ENCODE data around the gene TBL3. TPM values are rescaled to one million over a fixed set of nuclear protein-coding genes. Genes with fewer than 3 reads are reported as not detected.
"Not testable (repeated sequence)": the region's sequence is repeated elsewhere in the genome, so short reads cannot be mapped to it uniquely, and the experiment has no call there.

TBL3 gene
- total RNA-seq, 1 experiment from 2014 or later: 51.3 TPM

- Histone ChIP-seq H3K27me3 (ENCODE audit: insufficient read depth, low read depth) (no peaks in the 10 kb centered on the region), H3F3A (ENCODE audit: insufficient read depth, low read depth) (peaks cover 17% of the 10 kb centered on the region; the same call in 1 of the 2 replicates), H4K20me1 (ENCODE audit: insufficient read depth) (peaks cover 42% of the 10 kb centered on the region), H3K4me2 (peak overlapping the region; percentile 95), H3K9me3 (ENCODE audit: insufficient read depth, low read depth) (no peaks in the 10 kb centered on the region), H3K36me3 (ENCODE audit: low read depth) (no peaks in the 10 kb centered on the region), H3K4me3 (peak overlapping the region; percentile 88), H3K4me1 (replicated peaks; ENCODE audit: insufficient read depth) (peaks cover 19% of the 10 kb centered on the region), H3K27ac (peak overlapping the region; percentile 13), H2AFZ (no peak overlapping the region), H3K9me2 (ENCODE audit: insufficient read depth) (no peaks in the 10 kb centered on the region), H3K79me2 (ENCODE audit: low read depth) (peaks cover 67% of the 10 kb centered on the region)
- CTCF ChIA-PET: interaction anchor here (0.5 to 1.0 kb wide), 2 partner anchors 132 to 147 kb away, joined by 3 to 4 read pairs; partner anchors contain the start of gene TRAF7
- intact Hi-C loops (cut with micrococcal nuclease; ENCODE audit: unreplicated experiment): loop anchor here (2.0 to 10.0 kb wide), 2 partner anchors 24 to 246 kb away; partner anchors contain the start of genes ECI1 and GFER
- BruUV-seq (replicated peaks): TSS peak; percentile 73
- POLR2A ChIA-PET (ENCODE audit: unreplicated experiment): interaction anchor here (0.6 to 1.4 kb wide), 3 partner anchors 15 to 147 kb away, joined by 3 to 16 read pairs (median 5); partner anchors contain the start of gene TRAF7
- peak in 1 of 2 experiments; percentile 62 for DNase-seq
- TF ChIP-seq CTCF (conservative IDR thresholded peaks at IDR 0.05) (no peak), EZH2 (IDR thresholded peaks at IDR 0.05; ENCODE audit: low read depth) (no peak)
Observed at GRCh38 chr16:2008631-2009163, 36.8 kb downstream of the TBL3 start.

GRCh38 chr16:2009164-2009711, 37.4 kb downstream of the TBL3 start:
- POLR2A ChIA-PET (ENCODE audit: unreplicated experiment): interaction anchor here (0.9 to 1.4 kb wide), 2 partner anchors 16 to 146 kb away, joined by 5 to 16 read pairs; partner anchors contain the start of gene TRAF7
- BruUV-seq (replicated peaks): no TSS peak
- peak overlapping the region; percentile 88 for H3K4me3 ChIP-seq
- CTCF ChIA-PET: no interaction called here
- peak overlapping the region; percentile 13; the same call in 1 of the 2 replicates for H3K27ac ChIP-seq
- TF ChIP-seq CTCF (conservative IDR thresholded peaks at IDR 0.05) (no peak), EZH2 (IDR thresholded peaks at IDR 0.05; ENCODE audit: low read depth) (no peak)
- H3K27me3 ChIP-seq (ENCODE audit: insufficient read depth, low read depth): no peaks in the 10 kb centered on the region
- peaks cover 17% of the 10 kb centered on the region; the same call in 1 of the 2 replicates for H3F3A ChIP-seq (ENCODE audit: insufficient read depth, low read depth)
- no peaks in the 10 kb centered on the region for H3K9me2 ChIP-seq (ENCODE audit: insufficient read depth)
- no peaks in the 10 kb centered on the region for H3K9me3 ChIP-seq (ENCODE audit: insufficient read depth, low read depth)
- H3K4me2 ChIP-seq: peak overlapping the region; percentile 95
- peaks cover 20% of the 10 kb centered on the region for H3K4me1 ChIP-seq (replicated peaks; ENCODE audit: insufficient read depth)
- intact Hi-C loops (cut with micrococcal nuclease; ENCODE audit: unreplicated experiment): loop anchor here (2.0 to 10.0 kb wide), 2 partner anchors 24 to 246 kb away; partner anchors contain the start of genes ECI1 and GFER
- H2AFZ ChIP-seq: peak overlapping the region; percentile 71; the same call in 1 of the 2 replicates
- H4K20me1 ChIP-seq (ENCODE audit: insufficient read depth): peaks cover 37% of the 10 kb centered on the region
- DNase-seq: no peak
- no peaks in the 10 kb centered on the region for H3K36me3 ChIP-seq (ENCODE audit: low read depth)
- H3K79me2 ChIP-seq (ENCODE audit: low read depth): peaks cover 62% of the 10 kb centered on the region

- intact Hi-C loops (cut with micrococcal nuclease; ENCODE audit: unreplicated experiment): loop anchor here (2.0 to 10.0 kb wide), 2 partner anchors 25 to 245 kb away; partner anchors contain the start of genes ECI1 and GFER
- Histone ChIP-seq H3K9me2 (ENCODE audit: insufficient read depth) (no peaks in the 10 kb centered on the region), H3K36me3 (ENCODE audit: low read depth) (no peaks in the 10 kb centered on the region), H2AFZ (peak within 1 kb of the TSS; percentile 92), H3K79me2 (ENCODE audit: low read depth) (peaks cover 54% of the 10 kb centered on the region), H3K4me3 (peak within 1 kb of the TSS; percentile 88), H4K20me1 (ENCODE audit: insufficient read depth) (peaks cover 31% of the 10 kb centered on the region), H3F3A (ENCODE audit: insufficient read depth, low read depth) (peaks cover 22% of the 10 kb centered on the region), H3K4me2 (peak within 1 kb of the TSS; percentile 97), H3K27ac (peak within 1 kb of the TSS; percentile 86), H3K27me3 (ENCODE audit: insufficient read depth, low read depth) (no peaks in the 10 kb centered on the region), H3K4me1 (replicated peaks; ENCODE audit: insufficient read depth) (peaks cover 27% of the 10 kb centered on the region), H3K9me3 (ENCODE audit: insufficient read depth, low read depth) (no peaks in the 10 kb centered on the region)
- no peak for TF ChIP-seq EZH2 (IDR thresholded peaks at IDR 0.05; ENCODE audit: low read depth)
- TF ChIP-seq CTCF (conservative IDR thresholded peaks at IDR 0.05): no peak
- POLR2A ChIA-PET (ENCODE audit: unreplicated experiment): no interaction called here
- CTCF ChIA-PET: no interaction called here
- TSS peak; percentile 94 for BruUV-seq (replicated peaks)
- peak; percentile 52 to 82 for DNase-seq
Observed at GRCh38 chr16:2009791-2010510, 38.1 kb downstream of the TBL3 start, which contains the start of gene ZNF598. Gene ZNF598 (minus strand): TSS chr16:2009821.

GRCh38 chr16:2011726-2012125, 39.9 kb downstream of the TBL3 start:
- H2AFZ ChIP-seq; H3K27ac ChIP-seq; H3K4me2 ChIP-seq; H3K9me3 ChIP-seq (ENCODE audit: insufficient read depth, low read depth); intact Hi-C loops (cut with micrococcal nuclease; ENCODE audit: unreplicated experiment); H3K9me2 ChIP-seq (ENCODE audit: insufficient read depth); BruUV-seq (replicated peaks); H3K4me3 ChIP-seq; POLR2A ChIA-PET (ENCODE audit: unreplicated experiment); DNase-seq; H3K36me3 ChIP-seq (ENCODE audit: low read depth); H3K27me3 ChIP-seq (ENCODE audit: insufficient read depth, low read depth): not testable (repeated sequence)
- H4K20me1 ChIP-seq (ENCODE audit: insufficient read depth): peaks cover 17% of the 10 kb centered on the region
- H3K79me2 ChIP-seq (ENCODE audit: low read depth): peaks cover 38% of the 10 kb centered on the region
- H3F3A ChIP-seq (ENCODE audit: insufficient read depth, low read depth): peaks cover 33% of the 10 kb centered on the region
- CTCF ChIA-PET: interaction anchor here (0.7 to 0.8 kb wide), 2 partner anchors 11 to 27 kb away, joined by 4 to 18 read pairs; no protein-coding TSS in a partner anchor
- peaks cover 39% of the 10 kb centered on the region for H3K4me1 ChIP-seq (replicated peaks; ENCODE audit: insufficient read depth)
